Activated T-cell treated with anti-CD3 and anti-CD28 coated beads, Interleukin-2, amount 50 U/mL, for 4 hours (primary cell): ENCODE results near the gene CDK12. TPM values are rescaled to one million over a fixed set of nuclear protein-coding genes. Genes with fewer than 3 reads are reported as not detected.

ENCODE experiments used
- ATAC-seq, 2 donors: fragments of 200-7000 bp; cut with Tn5 transposase; one replicate each; pipeline ENCODE4 v1.10.0; 2021
- DNase-seq: peaks from one replicate; pipeline ENCODE4 v3.0.0-alpha.2; 2020
- H3K27me3 Mint-ChIP-seq: one replicate; pipeline ENCODE4 v1.8.0; 2021; ENCODE audit warnings: low read depth, mixed read lengths
- H3K36me3 Mint-ChIP-seq: one replicate; pipeline ENCODE4 v1.8.0; 2022; ENCODE audit warnings: mixed read lengths; ENCODE audit not compliant: insufficient read depth
- H3K4me1 Mint-ChIP-seq: one replicate; pipeline ENCODE4 v1.8.0; 2021; ENCODE audit warnings: low read depth, mixed read lengths
- H3K4me3 Mint-ChIP-seq: one replicate; pipeline ENCODE4 v1.8.0; 2021; ENCODE audit warnings: mild to moderate bottlenecking, moderate library complexity, mixed read lengths
- H3K9me3 Mint-ChIP-seq: one replicate; pipeline ENCODE4 v1.8.0; 2021; ENCODE audit warnings: mixed read lengths
- total RNA-seq, 3 donors: library from RNA; stranded (reverse); gene quantifications; one replicate each; pipeline ENCODE4 v1.2.1, GENCODE V29; 2021

The CDK12 gene
- total RNA-seq, 3 donors from 2014 or later, result 94.8 to 99.7 (median 97.7) TPM

GRCh38 chr17:39573447-39574298 is 112.4 kb downstream of the CDK12 start:
- Mint-ChIP-seq H3K4me1 (peaks cover 3% of the 10 kb centered on the region), H3K4me3 (peak overlapping the region; percentile 77), H3K9me3 (peaks cover 8% of the 10 kb centered on the region), H3K36me3 (peaks cover 29% of the 10 kb centered on the region), H3K27me3 (peaks cover 3% of the 10 kb centered on the region)
- ATAC-seq (peak; percentile 78 to 81), DNase-seq (no peak)

GRCh38 chr17:39576187-39576586 is 114.9 kb downstream of the CDK12 start:
- Mint-ChIP-seq H3K36me3 (peaks cover 7% of the 10 kb centered on the region), H3K4me1 (peaks cover 3% of the 10 kb centered on the region), H3K27me3 (peaks cover 3% of the 10 kb centered on the region), H3K4me3 (no peak overlapping the region), H3K9me3 (peaks cover 5% of the 10 kb centered on the region)
- ATAC-seq, result peak in 1 of 2 donors; percentile 44
- DNase-seq, result no peak

- Mint-ChIP-seq H3K9me3 (no peaks in the 10 kb centered on the region), H3K4me1 (peaks cover 3% of the 10 kb centered on the region), H3K27me3 (peaks cover 7% of the 10 kb centered on the region), H3K36me3 (peaks cover 1% of the 10 kb centered on the region), H3K4me3 (no peak overlapping the region)
- no peak for ATAC-seq
- DNase-seq, result no peak
These were observed 117.0 kb downstream of the CDK12 start for GRCh38 chr17:39578272-39578671.

- Mint-ChIP-seq H3K9me3 (no peaks in the 10 kb centered on the region), H3K4me3 (no peak overlapping the region), H3K4me1 (no peaks in the 10 kb centered on the region), H3K36me3 (peaks cover 1% of the 10 kb centered on the region), H3K27me3 (peaks cover 4% of the 10 kb centered on the region)
- DNase-seq, result no peak
- no peak for ATAC-seq
These were observed 118.2 kb downstream of the CDK12 start for GRCh38 chr17:39579318-39580081.

- ATAC-seq (no peak), DNase-seq (no peak)
- no peaks in the 10 kb centered on the region for H3K9me3 Mint-ChIP-seq
- H3K4me3 Mint-ChIP-seq, result no peak overlapping the region
- no peaks in the 10 kb centered on the region for H3K4me1 Mint-ChIP-seq
- H3K27me3 Mint-ChIP-seq, result peaks cover 4% of the 10 kb centered on the region
- H3K36me3 Mint-ChIP-seq, result peaks cover 1% of the 10 kb centered on the region
These were observed 118.8 kb downstream of the CDK12 start for GRCh38 chr17:39580082-39580468.

GRCh38 chr17:39581071-39581758 is 119.9 kb downstream of the CDK12 start:
- ATAC-seq, result no peak
- Mint-ChIP-seq H3K27me3 (peaks cover 4% of the 10 kb centered on the region), H3K36me3 (peaks cover 1% of the 10 kb centered on the region), H3K9me3 (no peaks in the 10 kb centered on the region), H3K4me1 (no peaks in the 10 kb centered on the region), H3K4me3 (no peak overlapping the region)
- no peak for DNase-seq

GRCh38 chr17:39581759-39582085 is 120.4 kb downstream of the CDK12 start:
- no peak for DNase-seq
- peaks cover 4% of the 10 kb centered on the region for H3K27me3 Mint-ChIP-seq
- H3K4me3 Mint-ChIP-seq, result no peak overlapping the region
- H3K9me3 Mint-ChIP-seq, result no peaks in the 10 kb centered on the region
- no peaks in the 10 kb centered on the region for H3K4me1 Mint-ChIP-seq
- peaks cover 1% of the 10 kb centered on the region for H3K36me3 Mint-ChIP-seq
- ATAC-seq, result no peak

GRCh38 chr17:39582658-39583057 is 121.4 kb downstream of the CDK12 start:
- Mint-ChIP-seq H3K9me3 (no peaks in the 10 kb centered on the region), H3K27me3 (peaks cover 4% of the 10 kb centered on the region), H3K4me3 (no peak overlapping the region), H3K4me1 (no peaks in the 10 kb centered on the region), H3K36me3 (peaks cover 1% of the 10 kb centered on the region)
- ATAC-seq (no peak), DNase-seq (no peak)

Other genes starting within 250 kb of the CDK12 start
- not detected for gene STAC2, start 235.5 kb upstream of the CDK12 start, total RNA-seq
- gene FBXL20, start 59.9 kb upstream of the CDK12 start, total RNA-seq, result 10 to 100 TPM; 19.4 to 21.6 (median 20.9) TPM
- gene MED1, start 10.2 kb upstream of the CDK12 start, total RNA-seq, result 10 to 100 TPM; 78.5 to 82.0 (median 79.0) TPM
- gene NEUROD2, start 146.4 kb downstream of the CDK12 start, total RNA-seq, result not detected
- under 1 TPM in 1 of 3 donors, not detected in 2; 0.18 TPM for gene PPP1R1B, start 165.5 kb downstream of the CDK12 start, total RNA-seq
- gene STARD3, start 175.7 kb downstream of the CDK12 start, total RNA-seq, result 10 to 100 TPM; 66.0 to 67.1 (median 66.4) TPM
- gene TCAP, start 203.9 kb downstream of the CDK12 start, total RNA-seq, result 1 to 10 TPM in 2 of 3 donors, under 1 TPM in 1; 0.73 to 1.4 (median 1.4) TPM
- not detected for gene PNMT, start 207.0 kb downstream of the CDK12 start, total RNA-seq
- gene PGAP3, start 226.6 kb downstream of the CDK12 start, total RNA-seq, result 10 to 100 TPM; 14.6 to 16.5 (median 16.3) TPM
- gene ERBB2, start 238.6 kb downstream of the CDK12 start, total RNA-seq, result 1 to 10 TPM; 2.3 to 3.4 (median 2.9) TPM